Osteocyte (in vitro differentiated cells): ENCODE data around the gene PTPRN2. TPM values are rescaled to one million over a fixed set of nuclear protein-coding genes. Genes with fewer than 3 reads are reported as not detected.

Experiments
- DNase-seq: peaks from one replicate; pipeline ENCODE4 v3.0.0; 2021; ENCODE audit warnings: mixed read lengths; ENCODE audit not compliant: unreplicated experiment; ENCODE audit errors: extremely low spot score
- H3K27ac Mint-ChIP-seq: one replicate; pipeline ENCODE4 v1.8.0; 2021; ENCODE audit warnings: mild to moderate bottlenecking, mixed read lengths; ENCODE audit not compliant: unreplicated experiment
- H3K27me3 Mint-ChIP-seq: one replicate; pipeline ENCODE4 v1.8.0; 2021; ENCODE audit warnings: mixed read lengths; ENCODE audit not compliant: unreplicated experiment
- H3K36me3 Mint-ChIP-seq: one replicate; pipeline ENCODE4 v1.8.0; 2021; ENCODE audit warnings: mixed read lengths; ENCODE audit not compliant: unreplicated experiment
- H3K4me1 Mint-ChIP-seq: one replicate; pipeline ENCODE4 v1.8.0; 2021; ENCODE audit warnings: mixed read lengths; ENCODE audit not compliant: unreplicated experiment
- H3K4me3 Mint-ChIP-seq: one replicate; pipeline ENCODE4 v1.8.0; 2021; ENCODE audit warnings: mild to moderate bottlenecking, moderate library complexity, mixed read lengths; ENCODE audit not compliant: unreplicated experiment
- H3K9me3 Mint-ChIP-seq: one replicate; pipeline ENCODE4 v1.8.0; 2021; ENCODE audit warnings: mixed read lengths; ENCODE audit not compliant: unreplicated experiment
- CTCF ChIP-seq: fragments of 200-600 bp; sonication (generic); IDR thresholded peaks from 2 replicates; pipeline ENCODE4 v1.5.0; 2021; ENCODE audit warnings: antibody characterized with exemption, mild to moderate bottlenecking, moderate library complexity
- total RNA-seq: library from RNA; stranded (reverse); gene quantifications from 2 replicates; pipeline ENCODE4 v1.2.1, GENCODE V29; 2021

PTPRN2 gene
- total RNA-seq, 1 donor from 2014 or later = 0.59 TPM

GRCh38 chr7:158054081-158054480 lies 533.5 kb downstream of the PTPRN2 start:
- Mint-ChIP-seq H3K4me1 (no peaks in the 10 kb centered on the region), H3K9me3 (peaks cover 31% of the 10 kb centered on the region), H3K27ac (no peak overlapping the region), H3K27me3 (no peaks in the 10 kb centered on the region), H3K36me3 (no peaks in the 10 kb centered on the region), H3K4me3 (no peak overlapping the region)
- no peak for TF ChIP-seq CTCF
- DNase-seq = no peak

GRCh38 chr7:158053183-158053915 lies 534.3 kb downstream of the PTPRN2 start:
- H3K4me1 Mint-ChIP-seq = no peaks in the 10 kb centered on the region
- TF ChIP-seq CTCF = no peak
- no peak for DNase-seq
- H3K4me3 Mint-ChIP-seq = no peak overlapping the region
- H3K27me3 Mint-ChIP-seq = no peaks in the 10 kb centered on the region
- H3K27ac Mint-ChIP-seq = no peak overlapping the region
- no peaks in the 10 kb centered on the region for H3K36me3 Mint-ChIP-seq
- H3K9me3 Mint-ChIP-seq = peaks cover 31% of the 10 kb centered on the region

GRCh38 chr7:158052381-158053060 lies 535.1 kb downstream of the PTPRN2 start:
- no peak overlapping the region for H3K27ac Mint-ChIP-seq
- no peak for TF ChIP-seq CTCF
- no peak for DNase-seq
- no peak overlapping the region for H3K4me3 Mint-ChIP-seq
- H3K4me1 Mint-ChIP-seq = no peaks in the 10 kb centered on the region
- H3K36me3 Mint-ChIP-seq = no peaks in the 10 kb centered on the region
- no peaks in the 10 kb centered on the region for H3K27me3 Mint-ChIP-seq
- H3K9me3 Mint-ChIP-seq = peaks cover 31% of the 10 kb centered on the region

GRCh38 chr7:158051776-158052175 lies 535.8 kb downstream of the PTPRN2 start:
- Mint-ChIP-seq H3K9me3 (peaks cover 31% of the 10 kb centered on the region), H3K4me1 (no peaks in the 10 kb centered on the region), H3K36me3 (no peaks in the 10 kb centered on the region), H3K27me3 (no peaks in the 10 kb centered on the region), H3K27ac (no peak overlapping the region), H3K4me3 (no peak overlapping the region)
- DNase-seq = no peak
- TF ChIP-seq CTCF = no peak

- Mint-ChIP-seq H3K27ac (no peak overlapping the region), H3K9me3 (peaks cover 31% of the 10 kb centered on the region), H3K27me3 (no peaks in the 10 kb centered on the region), H3K4me1 (no peaks in the 10 kb centered on the region), H3K36me3 (no peaks in the 10 kb centered on the region), H3K4me3 (no peak overlapping the region)
- TF ChIP-seq CTCF = no peak
- DNase-seq = no peak
These were observed 536.5 kb downstream of the PTPRN2 start for GRCh38 chr7:158050978-158051651.
